ENCODE data around the gene KRTAP12-2.
A peak's percentile ranks its signal among the peaks of the same experiment; 100 is the strongest.

KRTAP12-2 gene

GRCh38 chr21:44623575-44623974 lies 43.2 kb downstream of the KRTAP12-2 start:
- DNase-seq: no peak

DNA sequence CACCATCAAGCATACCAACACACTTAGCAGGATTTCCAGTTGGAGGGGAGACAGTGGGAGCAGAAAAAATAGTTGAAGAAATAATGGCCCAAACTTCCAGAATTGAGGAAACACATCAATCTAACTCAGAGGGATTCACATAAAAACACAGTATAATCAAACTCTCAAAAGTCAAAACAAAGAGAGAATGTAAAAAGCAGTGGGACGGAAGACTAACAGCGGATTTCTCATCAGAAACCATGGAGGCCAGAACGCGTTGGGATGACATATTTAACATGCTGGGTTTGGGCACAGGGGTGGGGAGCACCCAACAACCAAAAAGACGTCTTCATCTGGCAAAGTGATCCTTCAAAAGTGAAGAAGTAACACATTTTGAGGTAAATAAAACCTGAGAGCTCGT lies 46.8 kb downstream of the KRTAP12-2 start:
- no peak for DNase-seq

- DNase-seq: peak; percentile 64
These were observed 47.8 kb downstream of the KRTAP12-2 start for GRCh38 chr21:44618909-44619308.

GRCh38 chr21:44618504-44618903 lies 48.2 kb downstream of the KRTAP12-2 start:
- DNase-seq: no peak

GRCh38 chr21:44617071-44617501 lies 49.6 kb downstream of the KRTAP12-2 start:
- DNase-seq: no peak

GRCh38 chr21:44616591-44616926 lies 50.2 kb downstream of the KRTAP12-2 start:
- DNase-seq: no peak
